GM19467 (cell line): ENCODE data around the gene PFN4.

ENCODE experiments used
- ATAC-seq: cut with Tn5 transposase; IDR thresholded peaks from one replicate; pipeline ENCODE4 v1.9.1; 2021; ENCODE audit warnings: mild to moderate bottlenecking, moderate library complexity; ENCODE audit not compliant: unreplicated experiment

PFN4 gene

GRCh38 chr2:24082787-24083566 is 40.2 kb downstream of the PFN4 start:
- ATAC-seq: no peak

GRCh38 chr2:24080701-24081100 is 42.4 kb downstream of the PFN4 start:
- ATAC-seq: no peak

DNA sequence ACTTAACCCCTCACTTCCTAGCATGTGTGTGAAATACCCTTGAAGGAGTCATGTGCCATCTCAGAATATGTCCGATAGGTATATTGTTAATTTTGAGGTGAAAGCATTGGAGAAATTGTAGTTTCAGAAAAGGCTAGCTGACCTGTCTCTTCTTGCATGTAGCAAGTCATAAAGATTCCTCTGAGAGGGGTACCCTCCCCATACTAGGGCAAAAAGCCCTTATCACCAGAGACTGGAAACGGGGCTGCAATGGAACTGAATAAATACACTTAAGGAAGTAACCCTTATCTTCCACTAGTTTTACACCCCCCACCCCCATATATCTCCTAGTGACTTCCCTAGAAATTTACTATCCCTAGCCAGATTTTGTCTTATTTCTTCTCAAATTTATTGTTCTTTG is 45.3 kb downstream of the PFN4 start:
- no peak for ATAC-seq

DNA sequence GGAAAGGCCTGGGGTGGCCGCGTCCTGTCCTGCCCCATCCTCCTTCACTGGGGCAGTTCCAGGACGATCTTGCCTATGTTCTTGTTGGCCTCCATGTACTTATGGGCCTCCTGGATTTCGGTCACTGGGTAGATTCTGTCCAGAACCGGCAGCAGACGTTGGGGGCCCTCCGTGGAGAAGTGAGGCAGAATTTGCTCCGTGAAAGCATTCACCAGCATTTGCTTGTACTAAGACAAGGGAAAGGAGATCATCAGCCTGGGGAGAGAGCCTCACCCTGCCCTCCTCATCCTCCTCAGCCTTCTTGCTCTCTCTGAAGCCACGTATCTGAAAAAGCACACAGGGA is 45.6 kb downstream of the PFN4 start:
- ATAC-seq: no peak

DNA sequence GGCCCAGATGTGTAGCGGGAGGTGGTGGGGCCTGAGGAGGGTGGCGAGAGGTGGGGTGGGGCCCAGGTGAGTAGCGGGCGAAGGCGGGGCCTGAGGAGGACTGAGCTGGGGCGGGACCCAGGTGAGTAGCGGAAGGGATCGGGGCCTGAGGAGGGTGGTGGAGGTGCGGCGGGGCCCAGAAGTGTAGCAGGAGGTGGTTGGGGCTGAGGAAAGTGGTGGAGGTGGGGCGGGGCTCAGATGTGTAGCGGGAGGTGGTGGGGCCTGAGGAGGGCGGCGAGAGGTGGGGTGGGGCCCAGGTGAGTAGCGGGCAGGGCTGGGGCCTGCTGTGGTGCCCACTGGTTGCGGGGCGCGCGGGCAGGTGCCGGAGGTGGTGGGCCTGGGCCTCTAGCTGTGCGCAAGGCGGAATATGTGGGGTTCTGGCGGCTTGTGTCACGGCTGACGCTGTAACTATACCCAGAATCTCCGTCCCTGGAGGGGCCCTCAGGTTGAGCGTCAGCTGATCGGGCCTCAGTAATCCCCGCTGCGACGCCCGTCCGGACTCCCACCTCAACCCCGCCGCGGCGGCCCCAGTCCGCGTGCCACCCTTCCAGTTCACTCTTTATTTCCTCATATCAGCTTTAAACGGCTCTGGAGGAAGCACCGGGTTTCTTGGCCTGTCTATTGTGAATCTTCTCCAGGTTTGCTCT is 46.1 kb downstream of the PFN4 start:
- peak; percentile 12 for ATAC-seq

DNA sequence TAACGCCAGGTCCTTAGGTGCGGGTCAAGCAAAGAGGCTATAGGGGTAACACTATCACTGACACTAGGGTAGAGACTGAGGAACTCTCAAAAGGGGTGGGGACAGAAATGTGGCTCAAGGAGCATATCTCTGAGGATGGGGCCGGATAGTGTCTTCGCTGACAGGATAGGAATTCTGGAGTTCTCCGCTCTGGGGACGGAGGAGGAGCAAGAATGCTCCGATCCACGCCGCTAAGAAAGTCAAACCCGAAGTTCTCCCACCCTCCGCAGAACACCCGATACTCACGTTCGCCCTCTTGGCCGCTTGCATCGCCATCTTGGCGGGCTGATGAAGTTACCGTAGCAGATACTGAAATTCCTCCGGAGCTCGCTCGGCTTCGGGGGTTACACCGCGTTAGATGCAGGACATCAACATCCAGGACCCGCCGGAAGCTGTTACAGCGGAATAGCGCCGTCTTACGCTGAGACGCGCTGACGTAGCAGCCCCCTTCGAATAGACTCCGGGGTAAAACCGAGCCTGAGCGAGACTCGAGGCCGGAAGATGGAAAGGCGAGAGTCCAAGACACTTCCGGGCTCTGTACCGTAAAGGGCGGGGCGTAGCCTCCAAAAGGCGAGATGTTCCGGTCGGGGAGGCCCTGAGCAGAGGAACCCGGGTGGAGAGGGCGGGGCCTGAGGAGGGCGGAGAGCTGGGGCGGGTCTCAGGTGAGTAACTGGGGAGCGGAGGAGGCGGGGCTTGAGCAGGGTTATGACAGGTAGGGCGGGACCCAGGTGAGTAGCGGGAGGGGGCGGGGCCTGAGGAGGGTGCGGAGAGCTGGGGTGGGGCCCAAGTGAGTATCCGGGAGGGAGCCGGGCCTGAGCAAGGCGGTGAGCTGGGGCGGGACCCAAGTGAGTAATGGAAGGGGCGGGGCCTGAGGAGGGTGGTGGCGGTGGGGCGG is 47.0 kb downstream of the PFN4 start, which contains the start of gene SF3B6:
Gene SF3B6 (minus strand): TSS at position 412 of the 934 bp plus-strand sequence. CDS start 97 bp downstream, at position 315.
- peak; percentile 93 for ATAC-seq

DNA sequence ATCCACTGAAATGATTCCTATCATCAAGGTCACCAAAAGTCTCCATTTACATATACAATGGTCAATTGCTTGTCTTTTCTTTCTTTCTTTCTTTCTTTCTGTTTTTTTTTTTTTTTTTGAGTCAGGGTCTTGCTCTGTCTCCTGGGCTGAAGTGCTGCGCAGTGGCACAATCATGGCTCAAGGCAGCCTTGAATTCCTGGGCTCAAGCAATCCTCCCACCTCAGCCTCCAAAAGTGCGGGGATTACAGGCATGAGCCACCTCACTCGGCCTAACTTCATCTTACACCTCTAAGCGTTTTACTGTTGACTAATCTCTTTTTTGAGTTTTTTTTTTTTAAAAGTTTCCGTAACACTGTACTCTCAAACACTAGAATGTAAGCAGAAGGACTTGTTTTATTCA is 47.9 kb downstream of the PFN4 start:
- no peak for ATAC-seq

GRCh38 chr2:24073816-24074215 is 49.3 kb downstream of the PFN4 start:
- no peak for ATAC-seq

GRCh38 chr2:24072259-24072658 is 50.9 kb downstream of the PFN4 start:
- ATAC-seq: no peak

- ATAC-seq: no peak
Measured at GRCh38 chr2:24065341-24065740, 57.8 kb downstream of the PFN4 start.
